ENCODE data around the gene CACHD1.

CACHD1 gene

DNA sequence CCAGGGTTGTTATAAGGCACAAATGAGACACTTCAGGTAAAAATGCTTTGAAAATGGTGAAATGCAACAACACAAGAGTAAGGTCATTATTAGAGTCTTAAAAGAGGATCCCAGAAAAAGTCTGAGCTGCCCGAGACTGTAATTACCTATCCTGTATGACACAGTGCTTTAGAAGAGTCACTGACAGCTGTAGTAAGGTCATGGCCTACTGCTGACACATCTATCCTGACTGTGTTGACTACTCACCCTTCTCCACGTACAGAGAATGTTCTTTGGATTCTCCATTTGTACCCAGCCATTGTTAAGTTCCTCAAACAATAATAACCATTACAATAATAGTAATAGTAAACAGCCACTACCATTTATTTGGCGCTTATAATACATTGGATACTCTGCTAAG is 104.4 kb downstream of the CACHD1 start:
- no peaks in the 10 kb centered on the region for H3K9me3 ChIP-seq (ENCODE audit: severe bottlenecking)
- TF ChIP-seq, protein P1, sequence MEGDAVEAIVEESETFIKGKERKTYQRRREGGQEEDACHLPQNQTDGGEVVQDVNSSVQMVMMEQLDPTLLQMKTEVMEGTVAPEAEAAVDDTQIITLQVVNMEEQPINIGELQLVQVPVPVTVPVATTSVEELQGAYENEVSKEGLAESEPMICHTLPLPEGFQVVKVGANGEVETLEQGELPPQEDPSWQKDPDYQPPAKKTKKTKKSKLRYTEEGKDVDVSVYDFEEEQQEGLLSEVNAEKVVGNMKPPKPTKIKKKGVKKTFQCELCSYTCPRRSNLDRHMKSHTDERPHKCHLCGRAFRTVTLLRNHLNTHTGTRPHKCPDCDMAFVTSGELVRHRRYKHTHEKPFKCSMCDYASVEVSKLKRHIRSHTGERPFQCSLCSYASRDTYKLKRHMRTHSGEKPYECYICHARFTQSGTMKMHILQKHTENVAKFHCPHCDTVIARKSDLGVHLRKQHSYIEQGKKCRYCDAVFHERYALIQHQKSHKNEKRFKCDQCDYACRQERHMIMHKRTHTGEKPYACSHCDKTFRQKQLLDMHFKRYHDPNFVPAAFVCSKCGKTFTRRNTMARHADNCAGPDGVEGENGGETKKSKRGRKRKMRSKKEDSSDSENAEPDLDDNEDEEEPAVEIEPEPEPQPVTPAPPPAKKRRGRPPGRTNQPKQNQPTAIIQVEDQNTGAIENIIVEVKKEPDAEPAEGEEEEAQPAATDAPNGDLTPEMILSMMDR (IDR thresholded peaks at IDR 0.05; ENCODE audit: low read depth, low read length), result no peak
- no peak for DNase-seq
- no peak overlapping the region for H3K27ac ChIP-seq
- no peaks in the 10 kb centered on the region for H3K36me3 ChIP-seq
- no peaks in the 10 kb centered on the region for H3K27me3 ChIP-seq (ENCODE audit: insufficient read depth, low read depth, severe bottlenecking)
- no peak overlapping the region for H3K4me3 ChIP-seq (ENCODE audit: low read depth, low read length)

DNA sequence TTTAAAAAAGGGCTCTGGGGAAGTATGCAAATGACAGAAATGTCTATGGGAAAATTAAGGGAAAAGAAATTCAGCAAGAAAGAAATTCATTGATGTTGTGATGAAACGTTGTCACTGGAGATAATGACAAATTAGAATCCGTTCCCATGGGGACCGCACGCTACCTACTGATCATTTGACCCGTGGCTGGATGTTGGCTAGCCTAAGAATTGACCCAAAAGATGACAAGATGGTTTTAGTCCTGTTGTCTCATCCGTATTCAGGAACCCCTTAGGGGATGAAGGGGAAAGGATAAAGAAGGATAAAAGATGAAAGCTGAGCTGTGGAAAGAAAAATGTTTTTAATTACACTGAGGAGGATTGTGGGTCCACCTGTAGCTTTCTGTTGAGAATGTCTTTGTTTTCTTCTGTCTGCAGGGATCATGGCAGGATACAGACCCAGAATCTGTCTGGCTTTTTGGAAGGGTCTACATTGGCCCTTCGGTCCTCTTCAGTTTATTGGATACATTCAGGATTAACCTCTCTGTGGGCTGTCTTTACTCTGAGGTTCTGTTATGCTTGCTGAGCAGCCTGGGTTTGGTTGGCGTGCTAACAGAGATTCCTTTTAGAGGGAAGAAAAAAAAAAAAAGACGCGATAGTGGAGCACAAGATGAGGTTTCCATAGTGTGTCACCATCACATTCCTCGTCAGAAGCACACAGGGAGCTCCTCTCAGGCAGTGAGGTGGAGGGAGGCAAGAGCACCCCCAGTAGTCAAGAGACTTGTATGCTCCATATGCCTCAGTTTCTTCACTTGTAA is 106.2 kb downstream of the CACHD1 start:
- H3K4me3 ChIP-seq (ENCODE audit: low read depth, low read length), result no peak overlapping the region
- H3K9me3 ChIP-seq (ENCODE audit: severe bottlenecking), result no peaks in the 10 kb centered on the region
- H3K27ac ChIP-seq, result no peak overlapping the region
- TF ChIP-seq, protein P1 (IDR thresholded peaks at IDR 0.05; ENCODE audit: low read depth, low read length), result no peak
- no peaks in the 10 kb centered on the region for H3K36me3 ChIP-seq
- no peaks in the 10 kb centered on the region for H3K27me3 ChIP-seq (ENCODE audit: insufficient read depth, low read depth, severe bottlenecking)
- DNase-seq, result no peak

DNA sequence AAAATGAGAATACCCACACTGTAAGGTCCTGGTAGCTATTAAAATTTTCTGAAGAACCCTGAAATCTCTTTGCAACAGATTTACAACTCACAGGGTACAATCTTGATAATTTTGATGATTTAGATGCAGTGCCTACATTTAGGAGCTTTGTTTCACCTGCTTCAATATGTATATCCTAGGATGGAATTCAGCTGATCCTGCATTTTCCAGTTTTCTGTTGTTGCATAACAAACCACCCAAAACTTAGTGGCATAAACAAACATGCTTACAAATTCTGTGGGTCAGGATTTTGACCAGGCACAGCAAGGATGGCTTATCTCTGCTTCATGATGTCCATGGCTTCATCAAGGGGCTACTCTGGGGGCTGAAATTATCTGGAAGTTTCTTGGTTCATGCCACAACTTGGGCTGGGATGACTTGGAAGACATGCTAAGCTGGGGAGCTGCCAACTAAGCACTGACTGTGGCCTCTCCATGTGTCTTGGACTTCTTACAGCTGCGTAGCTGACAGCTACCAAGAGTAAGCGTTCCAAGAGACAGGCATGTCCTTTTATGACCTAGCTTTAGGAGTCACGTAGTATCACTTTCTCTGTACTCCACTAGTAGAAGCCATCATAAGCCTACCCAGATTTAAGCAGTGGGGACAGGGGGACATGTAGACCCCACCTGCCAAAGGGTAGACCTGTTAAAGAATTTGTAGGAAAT is 108.5 kb downstream of the CACHD1 start:
- Histone ChIP-seq H3K27me3 (ENCODE audit: insufficient read depth, low read depth, severe bottlenecking) (no peaks in the 10 kb centered on the region), H3K36me3 (no peaks in the 10 kb centered on the region), H3K4me3 (ENCODE audit: low read depth, low read length) (no peak overlapping the region), H3K9me3 (ENCODE audit: severe bottlenecking) (no peaks in the 10 kb centered on the region), H3K27ac (no peak overlapping the region)
- TF ChIP-seq, protein P1 (IDR thresholded peaks at IDR 0.05; ENCODE audit: low read depth, low read length), result no peak
- no peak for DNase-seq

DNA sequence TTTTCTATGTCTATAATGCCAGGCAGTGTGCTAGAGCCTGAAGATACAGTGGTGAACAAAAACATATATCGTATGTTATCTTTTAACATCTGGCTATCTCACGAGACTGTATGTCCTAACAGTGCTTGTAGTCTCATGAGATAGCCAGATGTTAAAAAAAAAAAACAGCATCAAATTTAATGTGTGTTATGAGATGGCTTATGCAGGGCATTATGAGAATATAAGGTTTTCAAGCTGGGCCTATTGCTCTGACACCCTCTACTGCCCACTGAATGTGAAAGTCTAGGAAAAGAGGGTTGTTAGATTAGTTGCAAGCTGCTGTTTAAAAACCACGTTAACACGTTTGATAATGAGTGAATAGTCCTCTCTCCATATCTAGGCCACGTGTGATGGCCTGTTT is 109.8 kb downstream of the CACHD1 start:
- no peaks in the 10 kb centered on the region for H3K36me3 ChIP-seq
- TF ChIP-seq, protein P1 (IDR thresholded peaks at IDR 0.05; ENCODE audit: low read depth, low read length), result no peak
- H3K4me3 ChIP-seq (ENCODE audit: low read depth, low read length), result no peak overlapping the region
- no peaks in the 10 kb centered on the region for H3K27me3 ChIP-seq (ENCODE audit: insufficient read depth, low read depth, severe bottlenecking)
- no peak overlapping the region for H3K27ac ChIP-seq
- H3K9me3 ChIP-seq (ENCODE audit: severe bottlenecking), result no peaks in the 10 kb centered on the region
- DNase-seq, result no peak

DNA sequence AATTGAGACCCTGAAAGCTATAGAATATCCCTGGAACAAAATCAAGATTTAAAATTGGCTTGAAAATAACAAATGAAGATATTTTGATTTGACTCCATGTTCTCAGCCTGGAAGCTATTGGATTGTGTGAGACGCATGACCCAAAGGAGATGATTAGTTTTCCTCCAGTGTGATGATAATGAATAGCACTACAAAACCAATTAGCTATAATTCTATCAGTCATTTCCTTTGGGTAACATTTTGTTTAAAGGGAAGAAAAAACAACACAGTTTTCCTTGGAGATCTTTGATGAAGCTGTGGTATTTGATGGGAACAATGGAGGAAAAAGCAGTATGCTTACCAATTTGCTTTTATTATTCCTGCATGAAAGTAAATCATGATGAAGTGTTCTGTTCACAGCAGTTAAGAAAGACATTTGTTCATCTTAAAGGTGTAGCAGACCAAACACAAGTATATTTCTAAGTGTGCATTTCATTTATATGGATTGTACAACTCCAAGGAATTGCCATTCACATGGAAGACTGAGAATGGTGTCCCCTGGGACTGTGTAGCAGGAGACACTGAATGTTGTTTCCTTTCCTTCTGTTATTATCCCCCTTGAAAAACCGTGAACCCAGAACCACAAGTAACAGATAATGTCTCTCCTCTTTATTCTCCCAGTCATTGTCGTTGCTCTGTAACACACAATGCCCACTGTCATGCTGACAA is 111.4 kb downstream of the CACHD1 start:
- H3K9me3 ChIP-seq (ENCODE audit: severe bottlenecking), result no peaks in the 10 kb centered on the region
- TF ChIP-seq, protein P1 (IDR thresholded peaks at IDR 0.05; ENCODE audit: low read depth, low read length), result no peak
- no peak overlapping the region for H3K27ac ChIP-seq
- H3K4me3 ChIP-seq (ENCODE audit: low read depth, low read length), result no peak overlapping the region
- no peak for DNase-seq
- no peaks in the 10 kb centered on the region for H3K36me3 ChIP-seq
- H3K27me3 ChIP-seq (ENCODE audit: insufficient read depth, low read depth, severe bottlenecking), result no peaks in the 10 kb centered on the region
